SKM-1 treated with dmso at 0.1 percent for 144 hours (cell line): Measurements from ENCODE around the gene SLC38A2.

ENCODE experiments used
- DNase-seq: peaks from one replicate; lab custom pipeline; 2025; ENCODE audit not compliant: unreplicated experiment; lab: John Stamatoyannopoulos, UW

SLC38A2 gene

DNA sequence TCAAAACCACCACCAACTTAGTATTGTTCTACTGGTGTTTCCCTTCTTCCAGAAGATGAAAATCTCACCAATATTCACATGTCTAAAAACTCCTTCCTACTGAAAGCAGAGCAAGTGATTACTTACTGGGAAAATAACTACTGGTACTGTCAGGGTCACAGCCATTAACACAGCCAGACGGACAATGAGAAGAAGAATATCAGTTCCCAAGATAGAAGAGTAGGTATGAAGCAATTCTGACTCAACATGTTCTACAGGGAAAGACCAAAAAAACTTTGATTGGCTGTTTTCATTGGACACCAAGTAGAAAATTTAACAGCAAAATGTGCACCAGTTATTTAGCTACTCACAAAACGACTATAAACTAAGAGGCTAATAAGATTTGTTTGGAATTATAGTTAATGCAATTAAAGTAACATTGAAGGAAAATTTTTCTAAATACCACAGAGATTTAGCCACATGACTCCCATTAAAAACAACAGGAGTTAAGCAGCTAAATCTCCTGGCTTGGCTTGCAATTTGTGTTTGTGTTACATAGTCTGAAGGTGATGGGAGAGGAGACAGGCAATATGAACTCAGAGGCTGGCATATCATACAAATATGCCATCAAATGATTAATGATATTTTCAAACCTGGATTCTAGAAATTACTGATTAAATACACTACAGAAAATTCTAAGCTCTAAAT, 9.5 kb downstream of the SLC38A2 start:
- DNase-seq = no peak

DNA sequence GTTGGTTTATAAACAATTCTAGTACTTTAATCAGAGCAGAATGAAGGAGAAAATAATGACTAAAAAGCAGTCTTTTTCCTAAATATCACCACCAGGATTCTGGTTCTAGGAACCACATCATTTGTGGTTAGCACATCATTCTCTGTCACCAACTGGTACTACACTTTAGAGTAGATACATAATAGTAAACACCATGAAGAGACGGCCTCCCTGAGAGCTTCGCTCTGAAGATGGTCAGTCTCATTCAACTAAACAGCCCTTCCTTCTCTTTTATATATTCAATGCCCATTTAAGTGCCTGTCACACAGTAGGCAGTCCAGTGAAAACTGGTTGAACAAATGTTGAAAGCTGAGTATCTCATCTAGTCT, 10.9 kb downstream of the SLC38A2 start:
- DNase-seq = no peak

DNA sequence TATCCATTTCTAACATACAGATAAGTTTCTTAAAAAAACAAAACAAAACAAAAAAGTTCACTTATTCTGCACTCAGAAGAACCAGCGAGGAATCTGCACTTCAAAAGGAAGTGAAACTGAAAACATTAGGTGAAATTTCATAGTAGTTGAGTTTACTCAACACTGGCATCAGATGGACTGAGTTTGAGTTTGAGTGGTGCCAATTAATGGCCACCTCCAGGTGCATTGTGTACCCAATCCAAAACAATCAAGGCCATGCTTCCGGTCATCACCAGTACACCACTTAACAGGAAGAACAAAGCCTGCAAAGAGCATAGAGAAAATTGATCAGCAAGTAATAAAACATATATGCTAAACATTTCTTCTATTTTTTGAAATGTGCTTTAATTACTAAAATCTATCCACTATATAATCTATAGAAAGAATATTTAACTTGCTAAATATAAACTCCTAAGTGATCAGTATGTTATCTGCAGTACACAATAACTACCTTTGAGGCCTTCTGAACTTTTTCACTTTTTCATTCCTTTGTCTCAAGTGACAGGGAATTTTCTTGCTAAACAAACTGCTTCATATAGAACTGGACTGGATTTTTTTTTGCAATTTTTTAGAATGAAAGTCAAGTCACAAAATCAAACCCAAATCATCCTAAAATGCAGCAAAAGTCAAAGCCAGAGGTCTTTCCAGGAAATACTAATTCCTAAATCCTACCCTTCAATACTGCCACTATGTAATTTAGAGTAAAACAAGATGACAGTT, 11.5 kb downstream of the SLC38A2 start:
- DNase-seq = no peak

DNA sequence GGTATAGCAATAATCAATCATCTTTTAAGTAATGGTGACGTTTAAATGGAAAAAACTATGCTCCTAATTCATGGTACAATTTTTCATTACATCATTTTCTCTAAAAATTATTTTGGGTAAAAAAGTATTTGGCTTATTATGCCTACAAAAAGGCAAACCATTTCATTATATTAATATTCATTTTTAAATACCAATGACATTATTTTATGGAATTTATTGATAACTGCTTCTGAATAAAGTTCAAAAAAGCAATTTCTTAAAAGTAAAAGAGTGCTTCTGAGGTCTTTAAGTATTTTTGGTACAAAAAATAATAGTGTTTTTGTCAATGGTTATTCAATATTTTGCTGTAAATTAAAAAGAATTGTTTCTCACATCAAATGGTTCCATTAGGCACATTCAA, 12.2 kb downstream of the SLC38A2 start:
- DNase-seq = no peak

DNA sequence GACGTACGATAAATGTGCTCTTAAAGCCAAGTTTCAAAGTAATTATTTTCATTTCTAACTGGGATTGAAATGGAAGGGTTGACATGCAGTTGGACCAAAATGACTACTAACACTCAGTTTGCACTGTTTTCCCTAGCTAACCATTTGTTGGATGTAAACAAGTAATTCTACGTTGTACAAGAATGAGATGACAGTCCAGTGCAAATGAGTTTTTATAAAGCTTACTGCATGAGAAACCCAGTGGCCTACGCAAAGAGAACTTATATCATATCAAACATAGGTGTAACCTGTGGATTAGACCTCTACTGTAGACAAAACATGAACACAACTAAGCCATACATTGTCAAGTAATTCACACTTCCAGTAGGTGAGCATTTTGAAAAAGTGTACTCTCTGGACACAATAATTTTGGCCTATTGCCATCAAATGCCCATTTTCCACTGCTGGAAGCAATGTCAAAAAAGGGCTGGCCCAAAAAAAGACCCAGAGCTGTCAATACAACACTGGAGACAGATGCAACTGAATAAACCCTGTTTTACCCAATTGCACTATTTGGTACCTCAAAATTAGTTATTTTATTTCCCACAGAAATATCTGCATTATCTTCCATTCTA, 12.8 kb downstream of the SLC38A2 start:
- DNase-seq = no peak

DNA sequence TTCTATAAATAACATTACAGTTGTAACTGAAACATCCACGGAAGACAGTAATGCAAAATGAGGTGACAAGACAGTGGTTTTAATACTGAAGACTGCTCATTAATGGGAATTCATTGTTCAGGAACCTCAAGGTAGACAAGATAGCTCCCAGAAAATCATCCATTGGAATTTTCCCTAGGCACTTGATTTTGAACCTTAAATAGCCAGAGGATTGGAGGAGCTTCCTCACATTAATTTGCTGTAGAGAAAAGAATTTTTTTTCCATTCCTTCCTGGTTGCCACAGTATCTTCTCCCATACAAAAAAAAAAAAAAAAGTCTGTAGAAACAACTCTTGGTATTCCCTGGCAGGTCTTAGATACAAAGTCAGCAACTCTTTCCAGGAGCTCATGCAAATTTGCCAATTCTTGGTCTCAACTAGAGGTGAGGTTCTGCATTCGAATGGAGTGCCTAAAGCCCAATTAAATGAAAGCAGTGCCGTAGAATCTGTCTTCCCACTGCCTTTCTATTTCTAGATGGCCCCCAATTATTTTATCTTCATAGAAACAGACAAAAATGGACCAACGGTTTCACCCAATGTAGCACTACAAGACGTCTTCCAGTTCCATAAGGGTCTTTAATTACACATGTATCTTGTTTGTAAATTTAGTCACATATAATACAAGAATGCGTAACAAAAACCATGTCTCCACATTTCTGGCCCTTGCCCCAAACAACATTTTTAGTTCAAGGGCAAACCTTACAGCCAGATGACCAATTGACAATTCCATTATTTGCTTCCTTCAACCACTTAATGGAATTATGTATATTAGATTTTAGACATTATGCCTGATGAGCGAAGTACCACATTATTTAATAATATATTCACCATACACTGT, 13.5 kb downstream of the SLC38A2 start:
- no peak for DNase-seq

DNA sequence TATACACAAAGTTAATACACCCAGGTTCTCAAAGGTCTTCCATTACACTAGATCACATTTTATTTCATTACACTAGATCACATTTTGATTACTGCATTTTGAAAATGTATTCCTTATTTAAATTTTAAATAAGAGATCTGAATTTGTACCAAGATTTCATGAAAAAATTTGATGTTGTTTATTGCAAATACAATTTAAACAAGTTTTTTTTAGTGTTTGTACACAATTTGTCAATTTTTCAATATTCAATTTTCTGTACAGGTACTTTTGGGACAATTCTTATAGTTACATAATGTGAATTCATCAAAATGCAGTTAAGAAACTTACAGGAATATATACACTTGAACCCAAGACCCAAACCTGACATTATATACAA, 14.3 kb downstream of the SLC38A2 start:
- no peak for DNase-seq

DNA sequence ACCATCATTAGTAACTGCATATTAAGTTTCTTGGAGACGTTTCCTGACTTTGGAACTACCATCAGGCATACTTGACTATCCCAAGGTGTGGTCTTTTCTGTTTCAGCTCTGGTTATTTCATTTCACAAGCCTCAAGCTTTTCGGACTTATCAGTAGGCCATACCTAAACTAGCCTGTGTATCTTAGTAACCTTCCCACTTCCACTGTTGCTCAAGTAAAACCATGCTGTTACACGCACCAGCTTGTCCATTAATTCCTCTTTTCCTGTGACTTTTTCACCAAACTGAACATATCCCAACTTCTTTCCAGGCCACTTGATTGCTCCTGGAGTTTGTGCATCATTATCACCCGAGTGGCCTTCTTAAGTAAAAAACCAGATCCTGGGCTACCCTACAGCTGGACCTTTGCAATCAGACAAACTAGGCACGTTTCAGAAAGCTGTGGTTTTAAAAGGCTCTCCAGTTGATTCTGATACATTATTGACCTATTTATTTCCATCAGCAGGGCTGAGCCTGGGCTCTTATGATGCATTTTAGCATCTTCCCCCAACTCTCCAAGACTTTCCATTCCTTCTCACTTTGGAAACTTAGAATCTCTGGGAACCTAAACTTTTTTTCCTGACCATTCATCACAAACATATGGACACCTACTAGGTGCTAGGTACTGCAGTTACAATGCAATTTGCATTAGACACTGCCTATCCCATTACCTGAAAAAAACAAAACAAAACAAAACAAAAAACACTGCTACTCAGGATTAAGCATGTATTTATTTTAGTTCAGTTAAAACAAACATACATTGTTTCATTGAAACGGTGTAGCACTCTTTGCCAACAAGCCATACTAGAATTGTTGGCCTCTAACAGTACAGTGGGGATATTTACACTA, 14.9 kb downstream of the SLC38A2 start:
- no peak for DNase-seq

DNA sequence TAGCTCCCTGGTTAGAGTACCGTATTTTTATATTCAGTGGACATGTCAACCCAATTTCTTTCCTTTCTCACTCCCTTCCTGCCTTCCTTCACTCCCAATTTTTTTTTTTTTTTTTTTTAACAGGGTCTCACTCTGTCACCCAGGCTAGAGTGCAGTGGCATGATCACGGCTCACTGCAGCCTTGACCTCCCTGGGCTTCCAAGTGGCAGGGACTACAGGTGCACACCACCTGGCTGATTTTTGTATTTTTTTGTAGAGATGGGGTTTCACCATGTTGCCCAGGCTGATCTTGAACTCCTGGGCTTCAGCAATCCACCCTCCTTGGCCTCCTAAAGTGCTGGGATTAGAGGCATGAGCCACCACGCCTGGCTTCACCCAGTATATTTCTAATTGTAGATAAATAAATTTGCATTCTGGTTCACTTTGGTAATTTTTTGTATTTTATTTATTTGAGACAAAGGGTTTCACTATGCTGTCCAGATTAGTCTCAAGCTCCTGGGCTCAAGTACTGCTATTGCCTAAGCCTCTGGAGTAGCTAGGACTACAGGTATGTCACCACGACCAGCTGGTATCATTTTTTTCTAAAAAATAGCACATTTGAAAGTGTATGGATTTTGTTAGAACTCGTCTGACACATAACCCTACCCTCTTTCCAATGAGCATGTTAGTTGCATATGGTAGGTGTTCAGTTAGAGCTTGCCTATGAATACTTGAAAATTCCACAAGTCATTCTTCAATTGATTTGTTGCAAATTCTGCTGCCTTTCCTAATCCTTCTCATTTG, 15.7 kb downstream of the SLC38A2 start:
- no peak for DNase-seq

DNA sequence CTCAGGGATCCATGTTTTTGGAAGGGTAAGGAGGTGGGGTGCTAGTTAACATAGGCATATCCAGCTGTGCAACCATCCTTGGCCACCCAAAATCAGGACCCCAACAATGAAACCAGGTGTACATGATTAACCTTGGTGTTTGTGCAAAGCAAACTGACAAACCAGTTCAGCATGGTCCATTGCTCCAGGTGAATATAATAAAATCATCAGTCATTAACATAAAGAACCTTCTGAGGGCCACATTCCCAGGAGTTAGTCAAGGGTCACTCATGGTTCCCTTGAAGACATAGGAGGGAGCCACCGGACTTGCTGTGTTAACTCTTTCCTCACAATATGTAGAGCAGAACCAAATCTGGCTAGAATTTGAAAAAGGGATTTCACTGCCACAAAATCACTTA, 17.8 kb downstream of the SLC38A2 start:
- no peak for DNase-seq

DNA sequence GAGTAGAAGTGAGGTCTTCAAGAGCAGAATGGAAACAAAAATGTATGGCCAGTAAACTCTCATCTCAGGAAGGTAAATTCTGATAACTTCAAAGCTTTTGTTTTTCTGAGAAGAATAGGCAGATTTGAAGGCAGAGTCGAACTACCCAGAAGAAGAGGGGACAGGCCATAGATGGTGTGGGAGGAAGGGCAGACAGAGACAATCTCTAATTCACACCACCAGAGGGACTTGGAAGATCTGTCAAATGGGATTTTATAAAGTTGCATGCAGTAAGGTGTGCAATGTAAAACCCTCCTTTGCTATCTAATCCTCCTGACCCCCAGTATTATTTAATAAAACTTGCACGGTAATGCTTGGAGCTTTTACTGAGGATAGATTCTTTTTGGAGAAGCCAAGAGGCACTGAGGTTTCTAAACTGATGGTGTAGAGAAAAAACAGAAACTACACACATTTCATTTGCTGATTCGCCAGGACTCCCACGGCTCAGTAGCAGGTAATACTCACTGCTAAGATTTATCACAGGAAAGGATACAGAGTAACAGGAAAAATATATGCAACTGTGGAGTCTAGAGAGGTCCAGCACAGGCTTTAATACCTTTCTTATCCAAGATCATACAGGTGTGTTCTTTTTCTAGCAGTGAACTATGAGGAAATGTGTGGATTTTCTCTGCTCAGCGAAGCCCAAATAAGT, 18.3 kb downstream of the SLC38A2 start:
- no peak for DNase-seq

DNA sequence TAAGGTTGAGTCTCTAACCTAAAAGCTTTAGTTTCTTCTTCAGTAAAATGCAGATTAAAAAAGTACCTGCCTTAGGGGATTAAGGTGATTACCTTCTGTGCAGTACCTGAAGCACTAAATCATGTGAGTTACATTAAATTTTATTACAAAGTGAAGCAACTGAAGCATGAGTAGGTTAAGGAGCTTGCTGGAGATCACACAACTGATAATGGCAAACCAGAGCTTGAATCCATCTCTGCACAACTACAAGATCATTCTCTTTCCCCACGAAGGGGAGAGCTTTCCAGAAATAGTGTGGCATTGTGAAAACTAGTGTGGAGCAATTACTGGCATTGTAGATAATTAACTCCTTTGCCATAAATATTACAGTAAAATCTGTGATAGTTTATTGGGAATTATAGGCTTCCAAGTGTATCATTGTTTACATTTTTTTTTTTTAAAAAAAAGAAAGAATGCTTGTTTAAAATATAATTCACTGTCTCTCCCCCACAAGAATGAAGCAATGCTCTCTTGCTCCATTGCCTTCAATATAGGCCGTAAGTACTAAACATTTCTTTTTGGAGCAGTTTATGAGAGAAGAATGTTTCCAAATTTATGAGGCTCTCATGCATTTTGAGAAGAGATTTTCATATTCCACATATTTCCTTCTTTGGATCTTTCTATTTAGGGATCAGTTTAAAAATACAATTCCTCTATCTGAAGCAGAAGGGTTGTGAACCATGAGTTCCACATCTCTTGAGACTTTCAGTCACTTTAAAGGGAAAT, 20.5 kb downstream of the SLC38A2 start:
- no peak for DNase-seq

DNA sequence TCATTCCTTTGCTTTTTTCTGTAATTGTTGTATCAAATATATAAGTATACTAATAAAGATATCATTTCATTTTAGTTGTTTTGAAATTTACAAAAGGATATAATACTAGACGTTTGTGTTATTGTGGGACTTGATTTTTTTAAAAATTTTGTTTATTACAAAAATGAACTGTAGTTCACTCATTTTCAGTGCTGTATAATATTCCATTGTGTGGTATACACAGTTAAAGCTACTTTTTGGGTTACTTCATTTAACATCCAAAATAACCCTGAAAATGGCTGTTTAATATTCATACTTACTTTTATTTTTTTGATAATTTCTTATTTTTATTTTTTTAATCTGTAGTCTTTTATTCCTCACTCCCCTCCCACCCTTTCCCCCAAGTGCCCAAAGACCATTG, 21.4 kb downstream of the SLC38A2 start:
- DNase-seq = no peak

DNA sequence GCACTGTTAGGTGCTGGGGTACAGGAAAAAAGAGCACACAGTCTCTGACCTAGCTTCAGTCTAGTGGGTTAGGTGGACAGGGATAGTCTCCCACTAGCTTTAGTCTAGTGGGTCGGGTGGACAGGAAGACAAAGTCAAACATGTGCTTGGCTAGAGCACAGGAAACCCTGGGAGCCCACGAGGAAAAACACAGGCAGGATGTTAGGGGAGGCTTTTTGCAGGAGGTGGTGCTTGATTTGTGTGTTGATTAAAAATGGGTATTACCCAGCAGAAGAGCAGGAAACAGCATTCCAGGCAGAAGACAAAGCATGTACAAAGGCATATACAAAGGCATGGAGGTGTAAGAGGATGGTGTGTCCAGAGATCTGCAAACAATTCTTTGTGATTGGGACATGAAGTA, 23.3 kb downstream of the SLC38A2 start:
- DNase-seq = no peak

DNA sequence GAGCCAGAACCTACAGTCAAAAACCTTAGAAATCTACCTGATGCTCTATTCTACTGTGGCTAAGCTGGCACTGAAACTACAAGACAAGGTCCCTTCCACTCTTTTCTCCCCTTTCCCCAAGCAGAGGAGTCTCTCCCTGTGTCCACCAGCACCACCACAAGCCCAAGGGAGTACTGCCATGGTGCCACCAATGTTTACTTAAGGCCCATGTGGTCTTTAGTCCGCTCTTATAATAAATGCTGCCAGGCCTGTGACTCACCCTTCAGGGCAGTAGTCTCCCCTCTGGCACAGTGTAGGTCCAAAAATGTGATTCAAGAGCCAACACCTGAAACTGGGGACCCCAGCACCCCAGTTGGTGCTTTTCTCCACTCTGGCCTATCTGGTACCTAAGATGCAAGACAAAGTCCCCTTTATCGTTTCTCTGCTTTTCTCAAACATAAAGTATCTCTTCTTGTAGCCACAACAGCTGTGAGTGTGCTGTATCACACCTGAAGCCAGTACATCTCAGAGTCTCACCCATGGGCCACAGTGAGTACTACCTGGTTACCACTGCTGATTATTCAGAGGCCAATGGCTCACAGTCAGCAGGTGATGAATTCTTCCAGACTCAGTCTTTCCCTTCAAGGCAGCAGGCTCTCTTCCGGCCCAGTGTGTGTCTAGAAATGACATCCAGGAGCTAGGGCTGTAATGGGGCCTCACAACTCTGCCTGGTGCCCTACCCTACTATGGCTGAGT, 29.3 kb downstream of the SLC38A2 start:
- DNase-seq = no peak

DNA sequence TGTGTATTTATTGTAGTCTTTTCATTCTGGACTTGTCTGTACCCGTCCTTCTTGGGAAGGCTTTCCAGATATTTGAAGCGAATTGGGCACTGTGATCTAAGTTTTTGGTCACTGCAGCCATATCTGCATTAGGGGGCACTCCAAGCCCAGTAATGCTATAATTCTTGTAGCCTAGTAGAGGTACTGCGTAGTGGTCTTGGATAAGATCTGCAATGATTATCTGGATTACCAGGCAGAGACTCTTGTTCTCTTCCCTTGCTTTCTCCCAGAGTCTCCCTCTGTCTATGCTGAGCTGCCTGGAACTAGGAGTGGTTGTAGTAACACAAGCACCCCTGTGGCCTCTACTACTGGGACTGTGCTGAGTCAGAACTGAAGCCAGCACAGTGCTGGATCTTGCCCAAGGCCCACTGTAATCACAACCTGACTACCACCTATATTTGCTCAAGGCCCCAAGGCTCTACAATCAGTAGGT, 30.0 kb downstream of the SLC38A2 start:
- no peak for DNase-seq

DNA sequence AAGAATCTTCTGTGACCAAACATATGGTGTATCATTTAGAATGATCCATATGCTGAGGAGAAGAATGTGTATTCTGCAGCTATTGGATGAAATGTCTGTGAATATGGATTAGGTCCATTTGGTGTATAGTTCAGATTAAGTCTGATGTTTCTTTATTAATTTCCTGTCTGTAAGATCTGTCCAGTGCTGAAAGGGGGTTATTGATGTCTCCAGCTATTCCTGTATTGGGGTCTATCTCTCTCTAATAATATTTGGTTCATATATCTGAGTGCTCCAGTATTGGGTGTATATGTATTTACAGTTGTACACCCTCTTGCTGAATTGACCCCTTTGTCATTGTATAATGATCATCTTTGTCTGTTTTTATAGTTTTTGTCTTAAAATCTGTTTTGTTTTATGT, 33.5 kb downstream of the SLC38A2 start:
- DNase-seq = no peak

DNA sequence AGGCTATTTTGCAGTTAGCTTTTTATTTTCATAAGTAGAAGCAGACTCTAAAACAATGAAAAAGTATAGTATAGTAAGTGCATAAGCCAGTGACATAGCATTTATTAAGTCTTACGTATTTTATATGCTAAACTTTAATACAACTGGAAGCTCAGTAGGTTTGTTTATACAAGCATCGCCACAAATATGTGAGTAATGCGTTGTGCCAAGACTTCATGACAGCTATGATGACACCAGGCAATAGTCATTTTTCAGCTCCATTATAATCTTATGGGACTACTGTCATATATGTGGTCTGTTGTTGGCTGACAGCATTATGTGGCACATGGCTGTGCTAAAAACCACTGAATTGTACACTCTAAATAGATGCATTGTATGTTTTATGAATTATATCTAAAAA, 40.3 kb downstream of the SLC38A2 start:
- DNase-seq = no peak
